Mammary epithelial cell (primary cell): ENCODE data around the gene GALNT17.

ENCODE experiments used
- CTCF ChIP-seq, 2 donors: IDR thresholded peaks in 1 of 2; conservative IDR thresholded peaks in 1 of 2; 2 replicates each; pipeline ENCODE4 v1.5.1; 2011 to 2012; ENCODE audit warnings: inconsistent platforms in 2 of 2, low read length in 2 of 2, mild to moderate bottlenecking in 2 of 2, control low read depth in 1 of 2, low read depth in 1 of 2; ENCODE audit not compliant: insufficient read depth in 1 of 2; ENCODE audit errors: extremely low read depth in 1 of 2
- EZH2 ChIP-seq: IDR thresholded peaks from 2 replicates; pipeline ENCODE4 v1.6.1; 2012; ENCODE audit warnings: low read length, inconsistent platforms, borderline replicate concordance

- TF ChIP-seq CTCF (conservative IDR thresholded peaks at IDR 0.05 in 1 of 2, IDR thresholded peaks at IDR 0.05 in 1 of 2; ENCODE audit: extremely low read depth in 1 of 2, insufficient read depth in 1 of 2, low read depth in 1 of 2, low read length in 2 of 2) (no peak), EZH2 (no peak)
Measured at GRCh38 chr7:71155236-71155635, 23.3 kb downstream of the GALNT17 start.
